ENCODE measurements around the gene DNM3.

The DNM3 gene

GRCh38 chr1:172269644-172270043, 428.3 kb downstream of the DNM3 start:
- no peak for TF ChIP-seq Cebpa-rat (IDR thresholded peaks at IDR 0.05)
- H3K27me3 ChIP-seq = no peaks in the 10 kb centered on the region
- H3K9me3 ChIP-seq = no peaks in the 10 kb centered on the region
- H3K27ac ChIP-seq = no peak overlapping the region
- no peaks in the 10 kb centered on the region for H3K4me1 ChIP-seq
- no peaks in the 10 kb centered on the region for H4K20me1 ChIP-seq
- H3K4me2 ChIP-seq = no peak overlapping the region
- H3K9ac ChIP-seq = no peak overlapping the region
- no peak overlapping the region for H3K4me3 ChIP-seq
- no peaks in the 10 kb centered on the region for H3K36me3 ChIP-seq

GRCh38 chr1:172270605-172271004, 429.3 kb downstream of the DNM3 start:
- TF ChIP-seq Cebpa-rat (IDR thresholded peaks at IDR 0.05) = no peak
- Histone ChIP-seq H3K4me3 (no peak overlapping the region), H3K27me3 (no peaks in the 10 kb centered on the region), H3K9ac (no peak overlapping the region), H3K27ac (no peak overlapping the region), H3K36me3 (no peaks in the 10 kb centered on the region), H3K9me3 (no peaks in the 10 kb centered on the region), H3K4me1 (no peaks in the 10 kb centered on the region), H4K20me1 (no peaks in the 10 kb centered on the region), H3K4me2 (no peak overlapping the region)

GRCh38 chr1:172272087-172272486, 430.8 kb downstream of the DNM3 start:
- H3K36me3 ChIP-seq = no peaks in the 10 kb centered on the region
- no peak overlapping the region for H3K4me3 ChIP-seq
- H3K27me3 ChIP-seq = no peaks in the 10 kb centered on the region
- H3K27ac ChIP-seq = no peak overlapping the region
- no peaks in the 10 kb centered on the region for H4K20me1 ChIP-seq
- no peaks in the 10 kb centered on the region for H3K9me3 ChIP-seq
- TF ChIP-seq Cebpa-rat (IDR thresholded peaks at IDR 0.05) = no peak
- H3K4me1 ChIP-seq = no peaks in the 10 kb centered on the region
- no peak overlapping the region for H3K4me2 ChIP-seq
- H3K9ac ChIP-seq = no peak overlapping the region

- TF ChIP-seq Cebpa-rat (IDR thresholded peaks at IDR 0.05) = no peak; the same call in 1 of the 2 replicates
- Histone ChIP-seq H3K4me2 (no peak overlapping the region), H3K9me3 (no peaks in the 10 kb centered on the region), H3K27ac (no peak overlapping the region), H3K36me3 (no peaks in the 10 kb centered on the region), H3K4me3 (no peak overlapping the region), H3K4me1 (no peaks in the 10 kb centered on the region), H3K9ac (no peak overlapping the region), H4K20me1 (no peaks in the 10 kb centered on the region), H3K27me3 (no peaks in the 10 kb centered on the region)
Measured at GRCh38 chr1:172273647-172274396, 432.5 kb downstream of the DNM3 start.

GRCh38 chr1:172275478-172275877, 434.2 kb downstream of the DNM3 start:
- Histone ChIP-seq H3K9ac (no peak overlapping the region), H3K9me3 (no peaks in the 10 kb centered on the region), H3K36me3 (no peaks in the 10 kb centered on the region), H3K4me3 (no peak overlapping the region), H3K27me3 (no peaks in the 10 kb centered on the region), H3K4me1 (no peaks in the 10 kb centered on the region), H3K27ac (no peak overlapping the region), H4K20me1 (no peaks in the 10 kb centered on the region), H3K4me2 (no peak overlapping the region)
- no peak for TF ChIP-seq Cebpa-rat (IDR thresholded peaks at IDR 0.05)

GRCh38 chr1:172276120-172276818, 435.0 kb downstream of the DNM3 start:
- Histone ChIP-seq H3K4me3 (no peak overlapping the region), H3K9ac (no peak overlapping the region), H3K27me3 (no peaks in the 10 kb centered on the region)

GRCh38 chr1:172277275-172277674, 436.0 kb downstream of the DNM3 start:
- no peak for TF ChIP-seq Cebpa-rat (IDR thresholded peaks at IDR 0.05)
- Histone ChIP-seq H4K20me1 (no peaks in the 10 kb centered on the region), H3K36me3 (no peaks in the 10 kb centered on the region), H3K4me3 (no peak overlapping the region), H3K9ac (no peak overlapping the region), H3K27ac (no peak overlapping the region), H3K4me2 (no peak overlapping the region), H3K4me1 (no peaks in the 10 kb centered on the region), H3K27me3 (no peaks in the 10 kb centered on the region), H3K9me3 (no peaks in the 10 kb centered on the region)

More at GRCh38 chr1:172276120-172276818, 435.0 kb downstream of the DNM3 start:
- Histone ChIP-seq H3K9me3 (no peaks in the 10 kb centered on the region), H3K4me1 (no peaks in the 10 kb centered on the region), H4K20me1 (no peaks in the 10 kb centered on the region), H3K27ac (no peak overlapping the region), H3K36me3 (no peaks in the 10 kb centered on the region), H3K4me2 (no peak overlapping the region)
- no peak for TF ChIP-seq Cebpa-rat (IDR thresholded peaks at IDR 0.05)

- H3K9ac ChIP-seq = no peak overlapping the region
- H3K36me3 ChIP-seq = no peaks in the 10 kb centered on the region
- H4K20me1 ChIP-seq = no peaks in the 10 kb centered on the region
- no peaks in the 10 kb centered on the region for H3K4me1 ChIP-seq
- H3K9me3 ChIP-seq = no peaks in the 10 kb centered on the region
- TF ChIP-seq Cebpa-rat (IDR thresholded peaks at IDR 0.05) = no peak
- H3K4me3 ChIP-seq = no peak overlapping the region
- H3K4me2 ChIP-seq = no peak overlapping the region
- H3K27me3 ChIP-seq = no peaks in the 10 kb centered on the region
- no peak overlapping the region for H3K27ac ChIP-seq
Measured at GRCh38 chr1:172277989-172278388, 436.7 kb downstream of the DNM3 start.

- Histone ChIP-seq H3K4me2 (no peak overlapping the region), H3K9ac (no peak overlapping the region), H3K4me3 (no peak overlapping the region), H3K4me1 (no peaks in the 10 kb centered on the region), H3K36me3 (no peaks in the 10 kb centered on the region), H4K20me1 (no peaks in the 10 kb centered on the region), H3K27ac (no peak overlapping the region), H3K27me3 (no peaks in the 10 kb centered on the region), H3K9me3 (no peaks in the 10 kb centered on the region)
- TF ChIP-seq Cebpa-rat (IDR thresholded peaks at IDR 0.05) = no peak
Measured at GRCh38 chr1:172278478-172278877, 437.2 kb downstream of the DNM3 start.

- Histone ChIP-seq H3K4me2 (no peak overlapping the region), H3K36me3 (no peaks in the 10 kb centered on the region), H3K27ac (no peak overlapping the region), H4K20me1 (no peaks in the 10 kb centered on the region), H3K4me3 (no peak overlapping the region), H3K9me3 (no peaks in the 10 kb centered on the region), H3K9ac (no peak overlapping the region), H3K27me3 (no peaks in the 10 kb centered on the region), H3K4me1 (no peaks in the 10 kb centered on the region)
- no peak for TF ChIP-seq Cebpa-rat (IDR thresholded peaks at IDR 0.05)
Measured at GRCh38 chr1:172279939-172280636, 438.8 kb downstream of the DNM3 start.

Data from BLaER1 (cell line).